CD14-positive monocyte (primary cell): ENCODE data around the gene TGM2. TPM values are rescaled to one million over a fixed set of nuclear protein-coding genes. Genes with fewer than 3 reads are reported as not detected.

ENCODE experiments used
- DNase-seq, 3 donors: peaks; one replicate each; pipeline ENCODE4 v3.0.0-alpha.2; 2011 to 2022
- H2AFZ ChIP-seq: 2 replicates; pipeline ENCODE4 v1.6.0; 2012; ENCODE audit warnings: mild to moderate bottlenecking, low read depth, low read length, inconsistent platforms; ENCODE audit not compliant: insufficient read depth, poor library complexity, severe bottlenecking
- H3K27ac ChIP-seq, 2 donors: 1 replicate in 1 of 2; 2 replicates in 1 of 2; pipeline ENCODE4 v1.5.1; 2012 to 2013; ENCODE audit warnings: low read length in 2 of 2, control low read depth in 1 of 2, inconsistent platforms in 1 of 2, low read depth in 1 of 2, mild to moderate bottlenecking in 1 of 2
- H3K27me3 ChIP-seq, 2 donors: one replicate each; pipeline versions ENCODE4 v1.6.0 to v1.6.1; 2011 to 2013; ENCODE audit warnings: low read length in 2 of 2; ENCODE audit not compliant: control insufficient read depth in 2 of 2, insufficient read depth in 2 of 2
- H3K36me3 ChIP-seq, 2 donors: replicated peaks in 1 of 2; 1 replicate in 1 of 2; 2 replicates in 1 of 2; pipeline versions ENCODE4 v1.5.1 to v1.6.1; 2012 to 2013; ENCODE audit warnings: low read length in 2 of 2, control low read depth in 1 of 2, inconsistent platforms in 1 of 2, mild to moderate bottlenecking in 1 of 2; ENCODE audit not compliant: insufficient read depth in 2 of 2, control insufficient read depth in 1 of 2
- H3K4me1 ChIP-seq, 2 donors: 1 replicate in 1 of 2; 2 replicates in 1 of 2; pipeline versions ENCODE4 v1.5.1 to v1.6.1; 2012 to 2013; ENCODE audit warnings: low read length in 2 of 2, control low read depth in 1 of 2, inconsistent platforms in 1 of 2, mild to moderate bottlenecking in 1 of 2, moderate library complexity in 1 of 2; ENCODE audit not compliant: insufficient read depth in 2 of 2, control insufficient read depth in 1 of 2
- H3K4me2 ChIP-seq: replicated peaks from 2 replicates; pipeline ENCODE3; 2012; ENCODE audit warnings: low read length, moderate library complexity, mild to moderate bottlenecking; ENCODE audit not compliant: poor library complexity, severe bottlenecking; ENCODE audit errors: extremely low read depth
- H3K4me3 ChIP-seq, 3 experiments: fragments of 200-600 bp in 1 of 3; sonication (generic) in 1 of 3; replicated peaks in 1 of 3; 1 replicate in 2 of 3; 2 replicates in 1 of 3; pipeline ENCODE4 v1.5.1; 2011 to 2013; ENCODE audit warnings: low read length in 3 of 3, mild to moderate bottlenecking in 3 of 3, control low read depth in 2 of 3, low read depth in 2 of 3, inconsistent platforms in 1 of 3, moderate library complexity in 1 of 3
- H3K79me2 ChIP-seq: 2 replicates; pipeline ENCODE4 v1.6.0; 2012; ENCODE audit warnings: mild to moderate bottlenecking, control low read depth, inconsistent platforms, low read length, moderate library complexity; ENCODE audit not compliant: insufficient read depth
- H3K9ac ChIP-seq: 2 replicates; pipeline ENCODE4 v1.6.0; 2017; ENCODE audit warnings: low read length, mild to moderate bottlenecking; ENCODE audit not compliant: insufficient read depth, poor library complexity, severe bottlenecking
- H3K9me3 ChIP-seq, 2 donors: replicated peaks in 1 of 2; 1 replicate in 1 of 2; 2 replicates in 1 of 2; pipeline versions ENCODE4 v1.5.1 to v1.6.1; 2012 to 2013; ENCODE audit warnings: low read length in 2 of 2, control low read depth in 1 of 2; ENCODE audit not compliant: control insufficient read depth in 1 of 2, insufficient read depth in 1 of 2
- H4K20me1 ChIP-seq: 2 replicates; pipeline ENCODE4 v1.6.0; 2012; ENCODE audit warnings: mild to moderate bottlenecking, low read length, control low read depth, moderate library complexity; ENCODE audit not compliant: insufficient read depth
- H3K27ac Mint-ChIP-seq, 7 donors: one replicate each; pipeline ENCODE4 v1.8.0; 2020; ENCODE audit warnings: mild to moderate bottlenecking in 7 of 7, mixed read lengths in 7 of 7, moderate library complexity in 6 of 7, inconsistent platforms in 2 of 7
- H3K27me3 Mint-ChIP-seq, 3 donors: one replicate each; pipeline ENCODE4 v1.8.0; 2021 to 2022; ENCODE audit warnings: low read depth in 3 of 3, mild to moderate bottlenecking in 3 of 3, mixed read lengths in 3 of 3, moderate library complexity in 3 of 3, inconsistent platforms in 1 of 3
- H3K36me3 Mint-ChIP-seq, 2 donors: one replicate each; pipeline ENCODE4 v1.8.0; 2020; ENCODE audit warnings: mixed read lengths in 2 of 2, inconsistent platforms in 1 of 2, mild to moderate bottlenecking in 1 of 2
- H3K4me1 Mint-ChIP-seq: one replicate; pipeline ENCODE4 v1.8.0; 2020; ENCODE audit warnings: mild to moderate bottlenecking, mixed read lengths
- H3K4me3 Mint-ChIP-seq, 2 donors: one replicate each; pipeline ENCODE4 v1.8.0; 2020; ENCODE audit warnings: mild to moderate bottlenecking in 2 of 2, mixed read lengths in 2 of 2, moderate library complexity in 1 of 2
- H3K9me3 Mint-ChIP-seq, 7 donors: one replicate each; pipeline ENCODE4 v1.8.0; 2020 to 2022; ENCODE audit warnings: mixed read lengths in 7 of 7, mild to moderate bottlenecking in 6 of 7, moderate library complexity in 6 of 7, inconsistent platforms in 2 of 7
- WGBS: methylation state at CpG from one replicate; pipeline ENCODE4 v1.1.5; 2013; ENCODE audit warnings: missing lambda C conversion rate; ENCODE audit not compliant: insufficient coverage; 5-methylcytosine and 5-hydroxymethylcytosine counted together
- intact Hi-C, 2 donors: fragments of 100-400 bp; cut with micrococcal nuclease; formaldehyde crosslinking; loops; one replicate each; pipeline versions ENCODE4 v1.15.0 to v1.15.1; 2023
- polyA plus RNA-seq, 3 donors: library from polyadenylated mRNA; depleted of rRNA in 1 of 3; unstranded in 2 of 3; stranded (reverse) in 1 of 3; fragments of 300-500 nt in 2 of 3; fragments of >200 nt in 1 of 3; fragmentation: Illumina TruSeq in 2 of 3; gene quantifications; 1 replicate in 2 of 3; 2 replicates in 1 of 3; pipeline ENCODE4 v1.2.3, GENCODE V29; 2012 to 2021
- TF ChIP-seq, protein P1 (sequence below): fragments of 200-600 bp; IDR thresholded peaks from one replicate; pipeline ENCODE4 v1.8.0; 2022; ENCODE audit warnings: antibody characterized with exemption, mild to moderate bottlenecking

TGM2 gene
- polyA plus RNA-seq, 3 donors = 0.47 to 1.7 (median 1.6) TPM

- Histone ChIP-seq H3K4me2 (no peak overlapping the region), H2AFZ (no peak overlapping the region), H3K27me3 (no peaks in the 10 kb centered on the region), H3K4me1 (peaks cover 32 to 37% of the 10 kb centered on the region in 2 donors), H3K27ac (no peak overlapping the region), H3K79me2 (no peaks in the 10 kb centered on the region), H3K36me3 (no peaks in the 10 kb centered on the region), H3K4me3 (no peak overlapping the region), H4K20me1 (no peaks in the 10 kb centered on the region), H3K9ac (no peak overlapping the region), H3K9me3 (no peaks in the 10 kb centered on the region)
- Mint-ChIP-seq H3K4me1 (peaks cover 35% of the 10 kb centered on the region), H3K9me3 (peaks cover 0 to 2% (median 0%) of the 10 kb centered on the region in 7 donors), H3K4me3 (no peak overlapping the region), H3K36me3 (peaks cover 0 to 12% of the 10 kb centered on the region in 2 donors), H3K27ac (peak overlapping the region in 1 of 7 donors; percentile 30), H3K27me3 (peaks cover 2 to 3% (median 3%) of the 10 kb centered on the region in 3 donors)
- intact Hi-C loops = no loop called here
- WGBS = 90% methylated on average over 5 of the region's 6 CpGs
- TF ChIP-seq, protein P1, sequence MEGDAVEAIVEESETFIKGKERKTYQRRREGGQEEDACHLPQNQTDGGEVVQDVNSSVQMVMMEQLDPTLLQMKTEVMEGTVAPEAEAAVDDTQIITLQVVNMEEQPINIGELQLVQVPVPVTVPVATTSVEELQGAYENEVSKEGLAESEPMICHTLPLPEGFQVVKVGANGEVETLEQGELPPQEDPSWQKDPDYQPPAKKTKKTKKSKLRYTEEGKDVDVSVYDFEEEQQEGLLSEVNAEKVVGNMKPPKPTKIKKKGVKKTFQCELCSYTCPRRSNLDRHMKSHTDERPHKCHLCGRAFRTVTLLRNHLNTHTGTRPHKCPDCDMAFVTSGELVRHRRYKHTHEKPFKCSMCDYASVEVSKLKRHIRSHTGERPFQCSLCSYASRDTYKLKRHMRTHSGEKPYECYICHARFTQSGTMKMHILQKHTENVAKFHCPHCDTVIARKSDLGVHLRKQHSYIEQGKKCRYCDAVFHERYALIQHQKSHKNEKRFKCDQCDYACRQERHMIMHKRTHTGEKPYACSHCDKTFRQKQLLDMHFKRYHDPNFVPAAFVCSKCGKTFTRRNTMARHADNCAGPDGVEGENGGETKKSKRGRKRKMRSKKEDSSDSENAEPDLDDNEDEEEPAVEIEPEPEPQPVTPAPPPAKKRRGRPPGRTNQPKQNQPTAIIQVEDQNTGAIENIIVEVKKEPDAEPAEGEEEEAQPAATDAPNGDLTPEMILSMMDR = no peak
- no peak for DNase-seq
These were observed 8.8 kb downstream of the TGM2 start for GRCh38 chr20:38156280-38156679.

DNA sequence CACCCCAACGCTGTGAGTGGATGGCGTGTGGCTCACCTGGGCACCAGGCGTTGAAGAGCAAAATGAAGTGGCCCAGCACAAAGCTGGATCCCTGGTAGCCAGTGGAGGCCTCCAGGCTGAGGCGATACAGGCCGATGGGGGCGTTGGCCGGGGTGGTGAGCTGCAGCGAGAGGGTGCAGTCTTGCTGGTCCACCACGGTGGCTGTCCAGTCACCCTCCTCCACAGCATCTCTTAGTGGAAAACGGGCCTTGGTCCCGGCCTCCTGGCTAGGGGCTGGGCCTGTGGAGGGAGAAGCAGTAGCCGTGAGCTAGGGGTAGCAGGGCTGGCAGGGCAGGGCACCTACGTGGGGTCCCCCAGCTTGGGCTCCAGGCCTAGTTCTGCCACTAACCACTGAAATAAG is 9.3 kb downstream of the TGM2 start:
- no peaks in the 10 kb centered on the region for H4K20me1 ChIP-seq
- TF ChIP-seq, protein P1 = no peak
- peaks cover 0 to 2% (median 0%) of the 10 kb centered on the region in 7 donors for H3K9me3 Mint-ChIP-seq
- H3K27ac Mint-ChIP-seq = no peak overlapping the region
- H3K36me3 Mint-ChIP-seq = peaks cover 2 to 14% of the 10 kb centered on the region in 2 donors
- no peak overlapping the region for H3K9ac ChIP-seq
- H3K79me2 ChIP-seq = no peaks in the 10 kb centered on the region
- H3K4me2 ChIP-seq = no peak overlapping the region
- H3K36me3 ChIP-seq = no peaks in the 10 kb centered on the region
- no peaks in the 10 kb centered on the region for H3K9me3 ChIP-seq
- no peak overlapping the region for H3K4me3 ChIP-seq
- H3K4me1 ChIP-seq = peaks cover 33 to 39% of the 10 kb centered on the region in 2 donors
- intact Hi-C loops = no loop called here
- 97% methylated on average over 10 of the region's 13 CpGs for WGBS
- H3K27ac ChIP-seq = no peak overlapping the region
- H2AFZ ChIP-seq = no peak overlapping the region
- H3K27me3 ChIP-seq = no peaks in the 10 kb centered on the region
- DNase-seq = no peak
- peaks cover 2 to 3% (median 3%) of the 10 kb centered on the region in 3 donors for H3K27me3 Mint-ChIP-seq
- H3K4me1 Mint-ChIP-seq = peaks cover 39% of the 10 kb centered on the region
- H3K4me3 Mint-ChIP-seq = no peak overlapping the region
